ENCODE results near the gene PEX5.
"Not testable (repeated sequence)": the region's sequence is repeated elsewhere in the genome, so short reads cannot be mapped to it uniquely, and the experiment has no call there.

Gene PEX5

DNA sequence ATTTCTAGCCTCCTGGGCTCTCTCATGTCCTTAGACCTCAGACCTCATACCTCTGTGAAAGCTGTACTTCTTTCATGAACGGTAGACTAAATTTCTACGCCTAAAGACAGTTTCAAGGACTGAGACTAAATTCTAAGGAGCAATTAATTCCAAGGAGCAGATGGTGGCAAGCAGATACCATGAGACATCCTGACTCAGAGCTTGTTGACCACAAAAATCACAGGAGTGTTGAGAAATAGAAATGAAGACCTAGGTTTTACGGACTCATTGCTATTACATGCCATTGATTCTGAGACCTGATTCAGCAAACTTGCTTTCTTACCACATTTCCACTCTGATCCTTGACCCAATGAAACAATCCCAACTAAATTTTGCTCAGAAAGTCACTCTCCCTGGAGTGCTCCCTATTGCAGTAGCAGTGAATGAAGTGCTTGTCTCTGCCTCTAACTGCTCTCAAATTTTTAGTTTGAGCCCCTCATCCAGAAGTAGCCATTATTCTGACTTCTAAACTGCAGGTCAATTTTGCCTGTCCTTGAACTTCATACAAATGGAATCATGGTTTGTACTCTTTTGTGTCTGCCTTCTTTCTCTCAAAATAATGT, 52.0 kb downstream of the PEX5 start:
- TF ChIP-seq, protein P1, sequence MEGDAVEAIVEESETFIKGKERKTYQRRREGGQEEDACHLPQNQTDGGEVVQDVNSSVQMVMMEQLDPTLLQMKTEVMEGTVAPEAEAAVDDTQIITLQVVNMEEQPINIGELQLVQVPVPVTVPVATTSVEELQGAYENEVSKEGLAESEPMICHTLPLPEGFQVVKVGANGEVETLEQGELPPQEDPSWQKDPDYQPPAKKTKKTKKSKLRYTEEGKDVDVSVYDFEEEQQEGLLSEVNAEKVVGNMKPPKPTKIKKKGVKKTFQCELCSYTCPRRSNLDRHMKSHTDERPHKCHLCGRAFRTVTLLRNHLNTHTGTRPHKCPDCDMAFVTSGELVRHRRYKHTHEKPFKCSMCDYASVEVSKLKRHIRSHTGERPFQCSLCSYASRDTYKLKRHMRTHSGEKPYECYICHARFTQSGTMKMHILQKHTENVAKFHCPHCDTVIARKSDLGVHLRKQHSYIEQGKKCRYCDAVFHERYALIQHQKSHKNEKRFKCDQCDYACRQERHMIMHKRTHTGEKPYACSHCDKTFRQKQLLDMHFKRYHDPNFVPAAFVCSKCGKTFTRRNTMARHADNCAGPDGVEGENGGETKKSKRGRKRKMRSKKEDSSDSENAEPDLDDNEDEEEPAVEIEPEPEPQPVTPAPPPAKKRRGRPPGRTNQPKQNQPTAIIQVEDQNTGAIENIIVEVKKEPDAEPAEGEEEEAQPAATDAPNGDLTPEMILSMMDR (IDR thresholded peaks at IDR 0.05; ENCODE audit: low read depth, low read length), result no peak
- no peak overlapping the region for H3K4me3 ChIP-seq (replicated peaks in 1 of 2; ENCODE audit: low read depth in 2 of 2, low read length in 2 of 2)
- peak in 1 of 2 donors; percentile 58 for DNase-seq (ENCODE audit: low read depth in 2 of 2)

DNA sequence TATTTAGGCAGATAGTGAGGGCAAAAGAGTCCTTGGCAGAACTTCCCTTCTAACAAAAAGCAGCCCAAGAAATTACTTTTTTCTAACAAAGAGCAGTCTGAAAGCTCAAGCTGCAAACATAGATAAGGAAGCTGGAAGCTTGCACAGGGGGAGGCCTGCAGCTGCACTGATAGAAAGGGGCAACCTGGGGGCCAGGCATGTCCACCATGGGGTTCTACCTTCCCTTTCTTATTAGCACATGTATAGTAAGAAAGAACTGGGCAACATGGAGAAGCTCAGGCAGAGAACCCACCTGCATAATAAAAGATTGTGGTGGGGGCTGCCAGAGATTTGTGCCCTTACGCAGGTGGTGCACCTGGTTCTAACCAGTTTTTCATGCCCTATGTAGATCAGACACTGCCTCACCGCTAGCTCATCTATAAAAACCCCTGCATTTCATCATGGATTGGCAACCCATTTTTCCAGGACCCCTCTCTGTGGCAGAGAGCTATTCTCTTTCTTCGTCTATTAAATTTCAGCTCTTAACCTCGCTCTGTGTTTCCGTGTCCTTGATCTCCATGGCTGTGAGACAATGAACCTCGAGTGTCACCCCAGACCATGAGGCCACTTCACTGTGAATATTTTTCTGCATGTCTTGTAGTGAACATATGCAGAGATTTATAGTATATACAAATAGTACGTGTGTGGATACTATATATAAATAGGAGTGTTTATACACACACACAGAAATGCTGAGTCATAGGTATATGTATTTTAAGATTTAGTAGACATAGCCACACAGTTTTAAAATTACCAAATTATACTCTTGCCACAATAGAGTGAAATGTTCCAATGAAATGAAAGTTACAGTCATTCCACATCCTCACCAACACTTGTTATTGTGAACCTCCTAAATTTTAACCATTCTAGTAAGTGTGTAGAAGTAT, 53.0 kb downstream of the PEX5 start:
- no peak overlapping the region for H3K4me3 ChIP-seq (replicated peaks in 1 of 2; ENCODE audit: low read depth in 2 of 2, low read length in 2 of 2)
- DNase-seq (ENCODE audit: low read depth in 2 of 2), result no peak
- TF ChIP-seq, protein P1 (IDR thresholded peaks at IDR 0.05; ENCODE audit: low read depth, low read length), result no peak

GRCh38 chr12:7251328-7251996, 62.0 kb downstream of the PEX5 start:
- DNase-seq (ENCODE audit: low read depth in 2 of 2); H3K4me3 ChIP-seq (replicated peaks in 1 of 2; ENCODE audit: low read depth in 2 of 2, low read length in 2 of 2): not testable (repeated sequence)

GRCh38 chr12:7259060-7259459, 69.6 kb downstream of the PEX5 start:
- TF ChIP-seq, protein P1 (IDR thresholded peaks at IDR 0.05; ENCODE audit: low read depth, low read length), result no peak
- peak in 1 of 2 donors; percentile 4 for DNase-seq (ENCODE audit: low read depth in 2 of 2)
- H3K4me3 ChIP-seq (replicated peaks in 1 of 2; ENCODE audit: low read depth in 2 of 2, low read length in 2 of 2), result no peak overlapping the region
